Mesothelial cell of epicardium (in vitro differentiated cells): ENCODE data around the gene GP1BA. TPM values are rescaled to one million over a fixed set of nuclear protein-coding genes. Genes with fewer than 3 reads are reported as not detected.

Experiments
- DNase-seq, 2 experiments: peaks; one replicate each; pipeline ENCODE4 v3.0.0; 2021; ENCODE audit warnings: low spot score in 2 of 2; ENCODE audit not compliant: unreplicated experiment in 2 of 2
- H3K27ac Mint-ChIP-seq: 2 replicates; pipeline ENCODE4 v1.8.0; 2021; ENCODE audit warnings: mixed read lengths
- H3K27me3 Mint-ChIP-seq: 2 replicates; pipeline ENCODE4 v1.8.0; 2021; ENCODE audit warnings: low read depth, mixed read lengths
- H3K36me3 Mint-ChIP-seq: 2 replicates; pipeline ENCODE4 v1.8.0; 2021; ENCODE audit warnings: mixed read lengths
- H3K4me1 Mint-ChIP-seq: 2 replicates; pipeline ENCODE4 v1.8.0; 2021; ENCODE audit warnings: mixed read lengths
- H3K4me3 Mint-ChIP-seq: 2 replicates; pipeline ENCODE4 v1.8.0; 2021; ENCODE audit warnings: mild to moderate bottlenecking, moderate library complexity, mixed read lengths
- H3K9me3 Mint-ChIP-seq: 2 replicates; pipeline ENCODE4 v1.8.0; 2021; ENCODE audit warnings: mixed read lengths
- total RNA-seq: library from RNA; stranded (reverse); gene quantifications from 3 replicates; pipeline ENCODE4 v1.2.1, GENCODE V29; 2021
- TF ChIP-seq, protein P1 (sequence below): fragments of 200-600 bp; sonication (generic); IDR thresholded peaks from one replicate; pipeline ENCODE4 v1.5.0; 2021; ENCODE audit warnings: antibody characterized with exemption; ENCODE audit not compliant: unreplicated experiment

Gene GP1BA
- total RNA-seq, 1 donor from 2014 or later, result not detected

DNA sequence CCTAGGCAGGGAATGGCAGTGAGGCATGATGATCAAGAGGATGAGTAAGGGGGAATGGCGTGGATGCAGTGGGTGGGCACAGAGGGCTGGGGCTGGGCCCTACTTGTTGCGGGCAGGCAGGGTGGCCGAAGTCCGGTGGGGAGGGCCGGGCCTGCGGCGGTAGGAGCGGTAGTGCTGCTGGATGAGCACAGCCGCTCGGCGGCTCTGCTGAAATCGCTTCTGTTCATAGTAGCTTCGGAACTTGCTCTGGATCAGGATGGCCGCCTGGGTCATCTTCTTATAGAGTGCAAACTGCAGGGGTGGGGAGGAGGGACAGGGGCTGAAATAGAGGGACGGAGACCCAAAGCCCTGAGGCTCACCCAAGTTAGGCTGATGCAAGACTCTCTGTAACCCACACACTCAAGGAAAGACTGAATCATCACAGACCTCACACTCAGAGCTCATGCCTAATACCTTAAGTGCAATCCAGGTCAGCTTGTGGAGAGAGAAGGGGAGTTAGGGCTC lies 37.0 kb downstream of the GP1BA start:
- Mint-ChIP-seq H3K4me3 (no peak overlapping the region), H3K4me1 (peaks cover 48% of the 10 kb centered on the region), H3K27ac (no peak overlapping the region), H3K27me3 (no peaks in the 10 kb centered on the region), H3K36me3 (peaks cover 21% of the 10 kb centered on the region), H3K9me3 (no peaks in the 10 kb centered on the region)
- no peak for DNase-seq
- TF ChIP-seq, protein P1, sequence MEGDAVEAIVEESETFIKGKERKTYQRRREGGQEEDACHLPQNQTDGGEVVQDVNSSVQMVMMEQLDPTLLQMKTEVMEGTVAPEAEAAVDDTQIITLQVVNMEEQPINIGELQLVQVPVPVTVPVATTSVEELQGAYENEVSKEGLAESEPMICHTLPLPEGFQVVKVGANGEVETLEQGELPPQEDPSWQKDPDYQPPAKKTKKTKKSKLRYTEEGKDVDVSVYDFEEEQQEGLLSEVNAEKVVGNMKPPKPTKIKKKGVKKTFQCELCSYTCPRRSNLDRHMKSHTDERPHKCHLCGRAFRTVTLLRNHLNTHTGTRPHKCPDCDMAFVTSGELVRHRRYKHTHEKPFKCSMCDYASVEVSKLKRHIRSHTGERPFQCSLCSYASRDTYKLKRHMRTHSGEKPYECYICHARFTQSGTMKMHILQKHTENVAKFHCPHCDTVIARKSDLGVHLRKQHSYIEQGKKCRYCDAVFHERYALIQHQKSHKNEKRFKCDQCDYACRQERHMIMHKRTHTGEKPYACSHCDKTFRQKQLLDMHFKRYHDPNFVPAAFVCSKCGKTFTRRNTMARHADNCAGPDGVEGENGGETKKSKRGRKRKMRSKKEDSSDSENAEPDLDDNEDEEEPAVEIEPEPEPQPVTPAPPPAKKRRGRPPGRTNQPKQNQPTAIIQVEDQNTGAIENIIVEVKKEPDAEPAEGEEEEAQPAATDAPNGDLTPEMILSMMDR, result no peak

DNA sequence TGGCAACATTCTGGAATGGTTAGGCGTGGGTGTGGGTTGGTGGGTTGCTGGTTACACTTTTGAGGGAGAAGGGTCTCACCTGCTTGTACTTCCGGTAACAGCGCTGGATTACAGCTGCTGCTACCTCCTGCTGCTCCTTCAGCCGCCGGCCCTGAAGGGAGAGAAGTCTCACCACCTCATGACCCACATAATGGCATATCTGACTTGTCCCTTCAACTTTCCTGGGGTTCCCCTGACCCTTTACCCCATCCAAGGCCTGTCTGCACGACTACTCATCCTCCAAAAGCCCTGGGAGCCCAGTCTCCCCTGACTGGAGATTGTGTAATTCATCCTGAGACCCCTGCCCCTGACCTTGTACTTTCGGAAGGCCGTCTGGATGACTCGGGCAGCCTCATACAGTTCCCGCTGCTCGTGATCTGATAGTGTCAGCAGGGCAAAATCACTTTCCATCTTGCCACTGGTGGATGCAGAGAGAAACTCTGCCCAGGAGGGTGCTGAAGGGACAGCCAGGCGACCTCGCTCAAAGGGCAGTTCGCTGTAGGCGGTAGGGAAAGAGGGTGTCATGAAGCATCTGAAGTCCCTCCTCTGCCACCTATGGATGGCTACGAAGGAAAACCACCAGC lies 37.6 kb downstream of the GP1BA start:
- TF ChIP-seq, protein P1, result no peak

DNA sequence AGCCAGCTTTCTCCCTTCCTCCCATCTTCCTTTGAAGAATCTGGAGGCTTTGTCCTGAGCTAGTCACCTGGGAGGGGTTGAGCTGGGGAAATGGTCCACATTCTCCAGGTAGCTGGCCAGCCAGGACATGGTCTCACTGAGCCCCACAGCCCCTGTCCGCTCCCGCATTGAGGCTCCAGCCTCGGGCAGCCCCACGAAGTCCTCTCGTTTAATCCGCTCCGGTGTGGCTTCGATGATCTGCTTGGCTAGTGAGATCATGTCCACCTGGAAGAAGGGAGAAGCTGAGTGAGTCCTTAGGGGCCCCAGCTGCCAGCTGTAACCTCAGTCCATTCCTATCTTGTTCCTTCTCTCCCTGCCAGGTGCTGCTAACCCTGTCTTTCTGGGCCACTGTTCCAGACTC lies 38.2 kb downstream of the GP1BA start:
- TF ChIP-seq, protein P1, result no peak

More for the DNA sequence above, 37.6 kb downstream of the GP1BA start:
- Mint-ChIP-seq H3K4me1 (peaks cover 48% of the 10 kb centered on the region), H3K9me3 (no peaks in the 10 kb centered on the region), H3K27ac (no peak overlapping the region), H3K27me3 (no peaks in the 10 kb centered on the region), H3K4me3 (no peak overlapping the region), H3K36me3 (peaks cover 21% of the 10 kb centered on the region)
- no peak for DNase-seq

DNA sequence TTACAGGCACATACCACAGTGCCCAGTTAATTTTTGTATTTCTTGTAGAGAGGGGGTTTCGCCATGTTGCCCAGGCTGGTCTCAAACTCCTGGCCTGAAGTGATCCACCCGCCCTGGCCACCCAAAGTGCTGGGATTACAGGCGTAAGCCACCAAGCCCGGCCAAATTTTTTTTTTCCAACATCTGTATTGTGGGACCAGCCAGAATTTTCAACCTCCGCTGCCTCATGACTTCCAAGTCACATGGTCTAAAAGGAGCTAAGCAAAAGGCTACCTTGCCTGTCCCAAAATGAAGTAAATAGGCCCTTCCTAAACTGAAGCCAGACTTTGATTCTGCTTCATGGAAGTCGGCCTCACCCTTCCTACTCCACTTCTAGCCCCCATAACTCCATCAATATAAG lies 39.7 kb downstream of the GP1BA start:
- DNase-seq, result no peak
- peaks cover 37% of the 10 kb centered on the region for H3K4me1 Mint-ChIP-seq
- H3K9me3 Mint-ChIP-seq, result no peaks in the 10 kb centered on the region
- TF ChIP-seq, protein P1, result no peak
- H3K27ac Mint-ChIP-seq, result no peak overlapping the region
- H3K4me3 Mint-ChIP-seq, result no peak overlapping the region
- no peaks in the 10 kb centered on the region for H3K27me3 Mint-ChIP-seq
- H3K36me3 Mint-ChIP-seq, result peaks cover 19% of the 10 kb centered on the region

More for the DNA sequence above, 38.2 kb downstream of the GP1BA start:
- Mint-ChIP-seq H3K4me1 (peaks cover 47% of the 10 kb centered on the region), H3K27me3 (no peaks in the 10 kb centered on the region), H3K27ac (peak overlapping the region; percentile 15), H3K9me3 (no peaks in the 10 kb centered on the region), H3K36me3 (peaks cover 20% of the 10 kb centered on the region), H3K4me3 (peak overlapping the region; percentile 11)
- DNase-seq, result no peak

DNA sequence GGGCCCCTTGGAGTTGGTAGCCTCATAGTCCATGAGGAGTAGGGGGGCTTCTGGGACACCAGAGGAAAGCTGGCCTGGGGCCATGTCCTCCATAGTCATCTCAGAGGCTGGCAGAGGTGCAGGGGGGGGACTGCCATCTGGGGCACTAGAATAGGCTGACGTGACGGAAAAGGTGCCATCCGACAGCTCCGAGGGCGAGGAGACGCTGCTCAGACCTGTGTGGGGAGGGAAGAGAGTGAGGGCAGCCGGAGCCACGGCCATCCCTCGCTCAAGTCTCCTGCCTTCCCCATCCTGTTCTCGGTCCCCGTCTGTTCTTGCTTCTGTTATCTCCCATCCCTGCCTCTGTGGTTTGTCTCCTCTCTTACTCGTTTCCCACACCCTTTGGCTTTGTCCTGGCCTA lies 40.2 kb downstream of the GP1BA start:
- no peak for DNase-seq
- no peaks in the 10 kb centered on the region for H3K9me3 Mint-ChIP-seq
- TF ChIP-seq, protein P1, result no peak
- H3K27me3 Mint-ChIP-seq, result no peaks in the 10 kb centered on the region
- H3K27ac Mint-ChIP-seq, result peak overlapping the region; percentile 36
- H3K4me3 Mint-ChIP-seq, result no peak overlapping the region
- peaks cover 37% of the 10 kb centered on the region for H3K4me1 Mint-ChIP-seq
- peaks cover 19% of the 10 kb centered on the region for H3K36me3 Mint-ChIP-seq
